SK-N-MC (cell line): ENCODE data around the gene MMEL1.
"Not testable (repeated sequence)": the region's sequence is repeated elsewhere in the genome, so short reads cannot be mapped to it uniquely, and the experiment has no call there.

Experiments
- DNase-seq: peaks from one replicate; pipeline ENCODE4 v3.0.0-alpha.2; 2011; ENCODE audit warnings: low read depth, low spot score
- H3K27ac ChIP-seq: fragments of 200-600 bp; sonication (generic); 2 replicates; pipeline ENCODE4 v1.5.1; 2016; ENCODE audit warnings: mixed run types
- H3K36me3 ChIP-seq: fragments of 200-600 bp; sonication (generic); 2 replicates; pipeline ENCODE4 v1.6.1; 2017; ENCODE audit warnings: antibody characterized with exemption, low read length, mixed read lengths; ENCODE audit not compliant: insufficient read depth
- H3K4me3 ChIP-seq: fragments of 200-600 bp; sonication (generic); 2 replicates; pipeline ENCODE4 v1.5.1; 2016
- H3K9ac ChIP-seq: fragments of 200-600 bp; sonication (generic); 2 replicates; pipeline ENCODE4 v1.8.0; 2017; ENCODE audit warnings: mixed run types, mixed read lengths; ENCODE audit not compliant: insufficient read length
- H3K9me3 ChIP-seq: fragments of 200-600 bp; sonication (generic); 2 replicates; pipeline ENCODE4 v1.6.1; 2017; ENCODE audit warnings: low read depth, mild to moderate bottlenecking, antibody characterized with exemption, low read length, moderate library complexity, mixed read lengths
- EZH2 ChIP-seq: fragments of 200-600 bp; sonication (generic); IDR thresholded peaks from one replicate; pipeline ENCODE4 v1.6.1; 2017; ENCODE audit warnings: antibody characterized with exemption
- FOXP2 ChIP-seq: optimal IDR thresholded peaks from 2 replicates; pipeline ENCODE3; 2011; ENCODE audit warnings: mild to moderate bottlenecking, moderate library complexity; ENCODE audit not compliant: insufficient read depth; ENCODE audit errors: extremely low read length, control extremely low read depth
- POLR2AphosphoS5 ChIP-seq: IDR thresholded peaks from 2 replicates; pipeline ENCODE4 v1.6.1; 2012; ENCODE audit warnings: mild to moderate bottlenecking, low read depth, low read length, borderline replicate concordance

Gene MMEL1

GRCh38 chr1:2628933-2629626, 3.7 kb downstream of the MMEL1 start:
- H3K27ac ChIP-seq: no peak overlapping the region
- DNase-seq: no peak
- H3K9ac ChIP-seq: no peak overlapping the region
- no peak for TF ChIP-seq FOXP2
- TF ChIP-seq POLR2AphosphoS5: no peak
- no peak for TF ChIP-seq EZH2
- H3K36me3 ChIP-seq: no peaks in the 10 kb centered on the region
- H3K4me3 ChIP-seq: no peak overlapping the region
- no peaks in the 10 kb centered on the region for H3K9me3 ChIP-seq

DNA sequence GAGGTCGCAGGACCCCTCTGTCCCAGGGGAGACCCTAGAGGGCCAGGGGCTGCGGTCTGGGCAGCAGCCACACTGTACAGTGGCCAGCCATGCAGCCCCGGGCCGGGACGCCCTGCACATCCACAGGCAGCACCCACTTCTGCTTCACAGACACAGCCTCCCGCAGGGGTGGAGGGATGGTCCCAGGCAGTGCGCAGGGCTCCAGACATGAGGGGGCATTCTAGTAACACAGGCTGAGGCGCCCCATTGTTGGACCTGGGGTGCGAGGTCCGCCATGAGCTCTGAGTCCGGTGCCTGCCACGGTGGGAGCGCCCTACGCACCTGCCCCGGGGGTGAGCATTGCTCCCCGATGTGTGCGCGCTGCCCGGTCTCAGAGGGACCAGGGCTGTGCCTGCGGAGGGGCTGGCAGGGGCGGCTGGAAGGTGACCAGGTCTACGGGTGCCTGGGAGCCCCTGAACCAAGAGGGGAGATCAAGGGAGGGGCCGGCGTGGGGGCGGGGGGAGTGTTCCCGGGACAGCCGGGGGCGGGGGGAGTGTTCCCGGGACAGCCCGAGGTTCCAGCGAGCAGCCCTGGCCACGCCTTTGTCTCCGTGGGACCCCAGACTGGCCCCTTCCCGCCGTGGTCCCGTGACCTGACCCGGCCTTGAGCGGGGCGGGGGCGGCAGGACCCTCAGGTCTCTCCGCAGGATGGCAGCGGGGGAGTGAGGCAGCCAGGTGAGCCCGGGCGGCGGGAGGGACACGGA, 4.5 kb downstream of the MMEL1 start:
- no peaks in the 10 kb centered on the region for H3K36me3 ChIP-seq
- H3K27ac ChIP-seq: no peak overlapping the region
- no peak overlapping the region for H3K4me3 ChIP-seq
- DNase-seq: no peak
- H3K9ac ChIP-seq: no peak overlapping the region
- H3K9me3 ChIP-seq: no peaks in the 10 kb centered on the region
- TF ChIP-seq POLR2AphosphoS5 (no peak), EZH2 (no peak), FOXP2 (no peak)

DNA sequence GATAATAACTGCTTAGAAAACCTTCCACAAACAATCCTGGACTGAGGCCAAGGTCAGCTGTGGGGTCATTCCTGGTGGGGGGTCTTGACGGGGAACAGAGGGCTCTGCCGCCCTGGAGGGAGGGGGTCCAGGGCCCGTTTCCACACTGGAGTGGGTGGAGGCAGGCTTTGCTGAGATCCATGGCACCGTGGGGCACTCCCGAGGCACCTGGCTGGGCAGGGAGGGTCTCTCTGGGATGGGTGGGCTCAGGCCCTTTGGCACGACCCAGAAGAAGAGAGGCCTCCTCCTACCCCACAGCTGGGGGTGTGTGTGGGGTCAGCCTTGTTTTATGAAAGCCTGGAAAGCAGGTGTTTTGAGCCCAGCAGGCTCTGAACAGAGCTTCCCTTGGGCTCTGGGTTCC, 5.1 kb downstream of the MMEL1 start:
- TF ChIP-seq POLR2AphosphoS5 (no peak), FOXP2 (no peak), EZH2 (no peak)
- DNase-seq: no peak
- Histone ChIP-seq H3K4me3 (no peak overlapping the region), H3K9ac (no peak overlapping the region), H3K36me3 (no peaks in the 10 kb centered on the region), H3K27ac (no peak overlapping the region), H3K9me3 (no peaks in the 10 kb centered on the region)

DNA sequence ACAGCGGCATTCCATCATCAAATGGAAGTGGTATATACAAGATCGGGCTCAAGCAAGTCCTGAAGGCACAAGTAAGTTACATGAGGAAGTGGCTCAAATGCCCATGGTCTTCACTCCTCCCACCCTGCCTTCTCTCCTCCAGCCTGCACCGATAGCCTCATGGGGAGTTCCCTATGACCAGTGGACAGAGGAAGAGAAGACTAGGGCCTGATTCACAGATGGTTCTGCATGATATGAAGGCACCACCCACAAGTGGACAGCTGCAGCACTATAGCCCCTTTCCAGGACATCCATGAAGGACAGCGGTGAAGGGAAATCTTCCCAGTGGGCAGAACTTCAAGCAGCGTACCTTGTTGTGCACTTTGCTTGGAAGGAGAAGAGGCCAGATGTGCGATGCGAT, 7.1 kb downstream of the MMEL1 start:
- H3K27ac ChIP-seq, H3K9ac ChIP-seq, H3K4me3 ChIP-seq, H3K9me3 ChIP-seq, DNase-seq, H3K36me3 ChIP-seq: not testable (repeated sequence)

DNA sequence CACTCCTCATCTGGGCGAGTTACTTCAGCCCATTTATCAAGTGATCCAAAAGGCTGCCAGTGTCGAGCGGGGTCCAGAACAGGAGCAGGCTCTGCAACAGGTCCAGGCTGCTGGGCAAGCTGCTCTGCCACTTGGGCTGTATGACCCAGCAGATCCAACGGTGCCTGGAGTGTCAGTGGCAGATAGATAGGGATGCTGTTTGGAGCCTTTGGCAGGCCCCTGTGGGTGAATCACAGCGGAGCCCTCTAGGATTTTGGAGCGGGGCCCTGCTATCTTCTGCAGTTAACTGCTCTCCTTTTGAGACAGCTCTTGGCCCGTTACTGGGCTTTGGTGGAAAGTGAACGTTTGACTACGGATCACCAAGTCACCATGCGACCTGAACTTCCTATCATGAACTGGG, 7.5 kb downstream of the MMEL1 start:
- Histone ChIP-seq H3K4me3 (no peak overlapping the region), H3K9ac (no peak overlapping the region), H3K9me3 (no peaks in the 10 kb centered on the region), H3K27ac (no peak overlapping the region), H3K36me3 (no peaks in the 10 kb centered on the region)
- TF ChIP-seq EZH2 (no peak), POLR2AphosphoS5 (no peak), FOXP2 (no peak)
- DNase-seq: no peak

GRCh38 chr1:2624735-2625300, 8.0 kb downstream of the MMEL1 start:
- DNase-seq: no peak
- no peaks in the 10 kb centered on the region for H3K36me3 ChIP-seq
- TF ChIP-seq POLR2AphosphoS5 (no peak), EZH2 (no peak), FOXP2 (no peak)
- no peak overlapping the region for H3K4me3 ChIP-seq
- no peaks in the 10 kb centered on the region for H3K9me3 ChIP-seq
- H3K27ac ChIP-seq: no peak overlapping the region
- H3K9ac ChIP-seq: no peak overlapping the region

DNA sequence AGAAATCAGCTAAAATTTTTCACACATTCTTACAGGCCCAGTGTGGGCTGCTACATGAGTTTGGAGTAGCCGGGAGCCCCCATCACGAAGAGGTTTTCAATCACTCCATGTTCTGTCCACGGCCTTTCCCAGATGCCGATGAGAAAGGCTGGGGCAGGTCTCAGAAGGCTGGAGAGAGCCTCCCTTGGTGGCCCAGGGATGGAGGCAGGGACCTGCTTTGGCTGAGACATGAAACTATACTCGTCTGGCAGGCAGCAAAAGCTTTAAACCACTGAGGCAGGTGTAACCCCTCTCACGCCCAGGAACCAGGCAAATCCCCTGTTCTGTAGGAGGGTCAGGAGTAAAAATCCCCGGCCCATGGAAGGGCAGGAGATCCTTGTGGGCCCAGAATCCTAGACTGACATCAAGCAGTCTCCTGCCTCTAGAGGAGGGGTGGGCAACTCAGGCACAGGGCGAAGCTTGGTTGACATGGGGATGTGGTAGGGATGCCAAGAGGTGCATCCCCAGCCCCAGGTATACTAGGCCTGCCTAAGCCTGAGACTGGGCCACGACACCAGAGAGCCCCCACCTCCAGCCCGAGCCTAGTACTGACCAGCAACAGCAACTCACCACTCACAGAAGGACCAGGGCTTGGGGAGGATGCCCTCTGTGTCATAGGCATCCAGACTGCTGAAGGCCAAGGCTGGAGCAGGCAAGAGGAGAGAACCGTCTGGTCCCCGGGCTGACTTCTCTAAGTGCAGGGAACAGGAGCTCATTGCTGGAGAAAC, 9.1 kb downstream of the MMEL1 start:
- Histone ChIP-seq H3K9me3 (no peaks in the 10 kb centered on the region), H3K9ac (no peak overlapping the region), H3K4me3 (no peak overlapping the region), H3K27ac (no peak overlapping the region), H3K36me3 (no peaks in the 10 kb centered on the region)
- TF ChIP-seq POLR2AphosphoS5 (no peak), EZH2 (no peak), FOXP2 (no peak)
- no peak for DNase-seq

- no peak for DNase-seq
- H3K9me3 ChIP-seq: no peaks in the 10 kb centered on the region
- TF ChIP-seq FOXP2: no peak
- no peak for TF ChIP-seq EZH2
- TF ChIP-seq POLR2AphosphoS5: no peak
- no peak overlapping the region for H3K27ac ChIP-seq
- no peak overlapping the region for H3K4me3 ChIP-seq
- H3K36me3 ChIP-seq: no peaks in the 10 kb centered on the region
- no peak overlapping the region for H3K9ac ChIP-seq
These were observed 14.8 kb downstream of the MMEL1 start for GRCh38 chr1:2617971-2618470.
